DND-41 (cell line): Measurements from ENCODE around the gene NTSR2.

ENCODE experiments used
- CTCF ChIP-seq: IDR thresholded peaks from 2 replicates; pipeline ENCODE4 v1.5.1; 2012; ENCODE audit warnings: borderline replicate concordance, low read length, moderate library complexity, mild to moderate bottlenecking; ENCODE audit not compliant: poor library complexity, severe bottlenecking; ENCODE audit errors: extremely low read depth
- EZH2 ChIP-seq: IDR thresholded peaks from 3 replicates; pipeline ENCODE4 v1.6.1; 2012; ENCODE audit warnings: borderline replicate concordance, low read depth, mild to moderate bottlenecking, moderate library complexity, low read length, inconsistent platforms; ENCODE audit not compliant: severe bottlenecking

GRCh38 chr2:11657646-11658045 is 12.3 kb downstream of the NTSR2 start:
- no peak for TF ChIP-seq CTCF
- TF ChIP-seq EZH2 = no peak
